Uterus (tissue), 2 donors: Measurements from ENCODE around the gene CILP.

ENCODE experiments used
- CTCF ChIP-seq, 4 experiments: fragments of 200-600 bp in 2 of 4; fragments of 450-650 bp in 2 of 4; sonication (generic) in 2 of 4; IDR thresholded peaks; one replicate each; pipeline ENCODE4 v1.5.1; 2016 to 2019; ENCODE audit warnings: antibody characterized with exemption in 4 of 4, mild to moderate bottlenecking in 2 of 4, moderate library complexity in 1 of 4
- POLR2A ChIP-seq, 2 donors: fragments of 450-650 bp; IDR thresholded peaks; one replicate each; pipeline ENCODE4 v1.6.1; 2016; ENCODE audit warnings: antibody characterized with exemption in 2 of 2, mild to moderate bottlenecking in 1 of 2, moderate library complexity in 1 of 2

GRCh38 chr15:65246939-65247338, 35.7 kb upstream of the CILP start:
- TF ChIP-seq POLR2A (IDR thresholded peaks at IDR 0.05) (no peak), CTCF (IDR thresholded peaks at IDR 0.05) (no peak)
